IPS-20b (cell line): ENCODE measurements around the gene KRT84.

Source experiments
- H3K27ac ChIP-seq: one replicate; pipeline ENCODE4 v1.5.1; 2013; ENCODE audit warnings: low read length
- H3K27me3 ChIP-seq: 2 replicates; pipeline ENCODE4 v1.6.1; 2013; ENCODE audit warnings: mild to moderate bottlenecking, low read length, inconsistent platforms; ENCODE audit not compliant: insufficient read depth
- H3K36me3 ChIP-seq: 2 replicates; pipeline ENCODE4 v1.6.1; 2013; ENCODE audit warnings: low read depth, mild to moderate bottlenecking, inconsistent platforms, low read length, moderate library complexity; ENCODE audit not compliant: insufficient read depth
- H3K4me1 ChIP-seq: 2 replicates; pipeline ENCODE4 v1.6.1; 2013; ENCODE audit warnings: mild to moderate bottlenecking, control low read depth, inconsistent platforms, low read length, moderate library complexity; ENCODE audit not compliant: insufficient read depth
- H3K4me3 ChIP-seq: 2 replicates; pipeline ENCODE4 v1.5.1; 2013; ENCODE audit warnings: mild to moderate bottlenecking, low read length, inconsistent platforms
- H3K9ac ChIP-seq: 2 replicates; pipeline ENCODE4 v1.6.1; 2013; ENCODE audit warnings: low read depth, mild to moderate bottlenecking, inconsistent platforms, low read length, moderate library complexity
- H3K9me3 ChIP-seq: 2 replicates; pipeline ENCODE4 v1.6.1; 2013; ENCODE audit warnings: mild to moderate bottlenecking, low read depth, low read length, inconsistent platforms; ENCODE audit not compliant: insufficient read depth

The KRT84 gene

DNA sequence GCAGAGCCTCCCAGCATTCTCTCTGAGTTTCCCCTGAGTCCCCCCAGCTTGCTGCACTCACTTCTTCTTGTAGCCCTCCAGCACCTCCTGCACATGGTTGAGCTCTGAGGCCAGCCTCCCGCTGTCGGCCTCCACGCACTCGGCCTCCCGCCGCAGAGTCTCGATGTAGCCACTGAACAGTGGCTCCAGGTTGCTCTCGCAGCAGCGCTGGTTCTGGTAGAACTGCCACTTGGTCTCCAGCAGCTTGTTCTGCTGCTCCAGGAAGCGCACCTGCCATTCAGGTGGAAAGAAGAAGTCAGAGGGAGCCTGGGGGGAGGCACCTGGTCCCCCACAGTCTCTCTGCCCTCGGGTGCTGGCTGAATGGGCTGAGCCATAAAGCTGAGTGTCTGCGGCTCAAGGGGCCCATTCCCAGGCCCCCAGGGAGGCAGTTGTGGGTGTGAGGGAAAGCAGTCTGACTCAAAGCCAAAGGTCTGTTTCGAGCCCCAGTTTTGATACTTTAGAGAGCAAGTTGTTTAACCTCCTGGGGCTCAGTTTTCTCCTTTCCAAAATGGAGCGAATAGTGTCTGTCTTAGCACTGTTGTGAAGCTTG is 20.5 kb downstream of the KRT84 start:
- no peaks in the 10 kb centered on the region for H3K4me1 ChIP-seq

DNA sequence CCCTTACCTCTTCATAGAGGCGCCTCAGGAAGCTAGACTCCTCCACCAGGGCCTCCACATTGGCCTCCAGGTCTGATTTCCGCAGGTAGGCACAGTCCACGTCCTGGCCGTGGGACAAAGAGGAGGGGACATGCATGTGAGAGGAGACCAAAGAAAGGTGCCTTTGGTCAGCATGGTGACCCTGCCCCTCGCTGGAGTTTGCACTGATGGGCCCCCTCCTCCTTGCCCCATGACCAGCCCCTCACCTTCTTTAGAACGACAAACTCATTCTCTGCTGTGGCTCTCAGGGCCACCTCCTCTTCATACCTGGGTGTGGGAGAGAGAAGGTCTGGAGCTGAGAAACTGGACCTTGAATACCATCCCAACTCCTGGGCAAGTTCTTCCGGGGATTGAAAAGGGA is 21.4 kb downstream of the KRT84 start:
- Histone ChIP-seq H3K27ac (no peak overlapping the region), H3K4me1 (no peaks in the 10 kb centered on the region), H3K9ac (no peak overlapping the region), H3K9me3 (no peaks in the 10 kb centered on the region), H3K4me3 (no peak overlapping the region), H3K27me3 (peaks cover 3% of the 10 kb centered on the region; the same call in 1 of the 2 replicates), H3K36me3 (no peaks in the 10 kb centered on the region)

More for the DNA sequence above, 20.5 kb downstream of the KRT84 start:
- Histone ChIP-seq H3K9me3 (no peaks in the 10 kb centered on the region), H3K9ac (no peak overlapping the region), H3K36me3 (no peaks in the 10 kb centered on the region), H3K27me3 (peaks cover 3% of the 10 kb centered on the region; the same call in 1 of the 2 replicates), H3K27ac (no peak overlapping the region), H3K4me3 (no peak overlapping the region)

DNA sequence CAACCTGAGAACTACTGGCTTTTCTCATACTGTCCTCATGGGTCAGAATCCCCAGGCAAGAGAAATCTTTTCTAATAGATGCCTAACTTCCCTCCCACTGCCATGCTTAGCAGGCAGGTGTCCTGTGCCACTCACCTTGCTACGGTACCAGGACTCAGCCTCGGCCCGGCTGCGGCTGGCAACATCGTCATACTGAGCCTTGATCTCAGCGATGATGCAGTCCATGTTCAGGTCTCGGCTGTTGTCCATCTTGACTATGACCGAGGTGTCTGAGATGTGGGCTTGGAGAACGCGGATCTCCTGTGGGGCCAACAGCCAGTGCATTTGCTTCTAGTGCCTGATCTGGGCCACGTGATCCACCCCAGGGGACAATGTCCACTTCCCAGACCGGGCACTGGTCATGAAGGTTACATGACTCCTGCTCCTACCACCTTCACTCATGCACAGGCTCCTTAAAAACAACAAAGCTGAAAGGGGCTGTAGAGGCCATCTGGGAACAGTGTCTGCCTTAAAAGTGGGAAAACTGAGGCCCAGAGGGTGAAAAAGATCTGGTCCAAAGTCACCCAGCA is 22.3 kb downstream of the KRT84 start:
- Histone ChIP-seq H3K9me3 (no peaks in the 10 kb centered on the region), H3K4me1 (no peaks in the 10 kb centered on the region), H3K27ac (no peak overlapping the region), H3K27me3 (no peaks in the 10 kb centered on the region), H3K9ac (no peak overlapping the region), H3K4me3 (no peak overlapping the region), H3K36me3 (no peaks in the 10 kb centered on the region)

DNA sequence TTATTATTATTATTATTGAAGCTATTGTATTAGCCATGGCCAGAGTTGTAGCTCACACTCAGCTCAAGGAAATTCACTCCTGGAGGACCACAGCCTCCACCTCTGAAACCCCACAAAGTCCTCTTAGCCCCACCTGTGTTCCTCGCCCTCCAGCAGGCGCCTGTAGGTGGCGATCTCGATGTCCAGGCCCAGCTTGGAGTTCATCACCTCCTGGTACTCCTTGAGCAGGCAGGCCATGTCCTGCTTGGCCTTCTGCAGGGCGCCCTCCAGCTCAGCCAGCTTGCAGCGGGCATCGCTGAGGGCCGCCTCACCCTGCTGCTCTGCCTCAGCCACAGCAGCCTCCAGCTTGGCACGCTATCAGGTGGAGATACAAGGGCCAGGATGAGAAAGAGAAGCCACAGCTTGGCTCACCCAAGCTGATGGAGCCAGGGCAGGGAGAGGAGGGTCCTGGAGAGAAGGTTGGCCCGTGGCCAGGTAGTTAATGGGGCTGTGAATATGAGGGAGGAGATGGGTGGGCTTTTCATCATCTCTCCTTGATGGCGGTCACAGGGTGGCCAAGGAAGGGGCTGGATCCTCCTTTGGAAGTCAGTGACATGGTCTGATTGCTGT is 23.2 kb downstream of the KRT84 start:
- H3K4me3 ChIP-seq = no peak overlapping the region
- H3K9me3 ChIP-seq = no peaks in the 10 kb centered on the region
- H3K9ac ChIP-seq = no peak overlapping the region
- H3K27me3 ChIP-seq = no peaks in the 10 kb centered on the region
- H3K27ac ChIP-seq = no peak overlapping the region
- H3K4me1 ChIP-seq = no peaks in the 10 kb centered on the region
- no peaks in the 10 kb centered on the region for H3K36me3 ChIP-seq

DNA sequence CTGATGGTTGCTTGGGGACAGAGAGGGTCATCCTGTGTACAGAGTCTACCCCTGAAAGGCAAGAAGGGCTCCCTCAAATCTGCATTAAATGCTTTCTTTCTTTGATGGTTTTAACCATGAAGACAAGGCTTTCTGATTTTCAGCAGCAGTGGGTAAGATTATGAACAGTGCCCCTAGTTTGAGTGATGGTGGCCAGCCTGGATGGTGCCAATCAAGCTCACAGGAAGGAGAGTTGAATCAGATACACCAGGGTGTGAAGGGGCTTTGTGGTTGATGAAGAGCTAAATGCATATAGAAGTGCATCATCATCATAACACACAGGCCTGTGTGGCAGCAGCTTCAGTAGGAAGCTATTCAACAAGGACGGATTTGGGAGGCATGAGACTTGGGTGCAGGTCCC is 23.9 kb downstream of the KRT84 start:
- H3K27ac ChIP-seq = no peak overlapping the region
- no peaks in the 10 kb centered on the region for H3K9me3 ChIP-seq
- H3K4me1 ChIP-seq = no peaks in the 10 kb centered on the region
- no peaks in the 10 kb centered on the region for H3K36me3 ChIP-seq
- no peak overlapping the region for H3K9ac ChIP-seq
- no peaks in the 10 kb centered on the region for H3K27me3 ChIP-seq
- H3K4me3 ChIP-seq = no peak overlapping the region

- Histone ChIP-seq H3K9ac (no peak overlapping the region), H3K36me3 (no peaks in the 10 kb centered on the region), H3K27me3 (no peaks in the 10 kb centered on the region), H3K4me3 (no peak overlapping the region), H3K4me1 (no peaks in the 10 kb centered on the region), H3K9me3 (no peaks in the 10 kb centered on the region), H3K27ac (no peak overlapping the region)
These were observed 24.7 kb downstream of the KRT84 start for GRCh38 chr12:52360663-52361271.

DNA sequence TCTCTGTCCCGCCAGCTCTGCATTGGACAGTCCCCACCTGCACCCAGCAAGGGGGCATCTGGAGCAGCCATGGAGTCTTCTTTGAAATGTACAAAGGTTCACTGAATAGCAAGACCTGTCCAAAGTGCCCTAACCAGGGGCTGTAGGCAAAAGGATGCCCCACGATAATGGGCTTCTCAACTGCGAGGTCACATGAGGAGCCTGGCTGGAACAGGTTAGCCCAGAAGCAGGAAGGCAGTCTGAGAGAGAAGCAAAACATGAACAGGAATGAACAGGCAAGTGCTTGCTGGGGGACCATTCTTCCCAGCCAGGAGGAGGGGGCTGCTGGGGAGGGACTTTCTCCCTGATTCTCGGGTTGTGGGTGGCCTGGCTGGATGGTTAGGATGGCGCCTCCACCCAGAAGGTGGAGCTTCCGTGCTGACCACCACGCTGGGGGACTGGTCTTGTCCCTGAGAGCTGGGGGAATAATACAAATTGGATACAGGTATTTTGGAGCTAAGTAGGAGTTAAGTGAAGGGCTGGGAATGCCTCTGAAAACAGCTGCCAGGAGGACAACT is 25.3 kb downstream of the KRT84 start:
- no peaks in the 10 kb centered on the region for H3K9me3 ChIP-seq
- H3K4me3 ChIP-seq = no peak overlapping the region
- H3K4me1 ChIP-seq = no peaks in the 10 kb centered on the region
- H3K27ac ChIP-seq = no peak overlapping the region
- H3K9ac ChIP-seq = no peak overlapping the region
- no peaks in the 10 kb centered on the region for H3K36me3 ChIP-seq
- no peaks in the 10 kb centered on the region for H3K27me3 ChIP-seq

GRCh38 chr12:52359621-52360061 is 25.8 kb downstream of the KRT84 start:
- Histone ChIP-seq H3K27ac (no peak overlapping the region), H3K9ac (no peak overlapping the region), H3K27me3 (no peaks in the 10 kb centered on the region), H3K4me3 (no peak overlapping the region), H3K4me1 (no peaks in the 10 kb centered on the region; the same call in 1 of the 2 replicates), H3K9me3 (no peaks in the 10 kb centered on the region), H3K36me3 (no peaks in the 10 kb centered on the region)

- Histone ChIP-seq H3K9ac (no peak overlapping the region), H3K27ac (no peak overlapping the region), H3K9me3 (no peaks in the 10 kb centered on the region), H3K4me1 (no peaks in the 10 kb centered on the region; the same call in 1 of the 2 replicates), H3K36me3 (no peaks in the 10 kb centered on the region), H3K27me3 (no peaks in the 10 kb centered on the region), H3K4me3 (no peak overlapping the region)
These were observed 26.7 kb downstream of the KRT84 start for GRCh38 chr12:52358575-52359350.

GRCh38 chr12:52356762-52357580 is 28.5 kb downstream of the KRT84 start:
- H3K4me1 ChIP-seq = no peaks in the 10 kb centered on the region; the same call in 1 of the 2 replicates

More at GRCh38 chr12:52356762-52357580, 28.5 kb downstream of the KRT84 start:
- no peaks in the 10 kb centered on the region for H3K9me3 ChIP-seq
- H3K27me3 ChIP-seq = peaks cover 6% of the 10 kb centered on the region; the same call in 1 of the 2 replicates
- no peak overlapping the region for H3K4me3 ChIP-seq
- H3K36me3 ChIP-seq = no peaks in the 10 kb centered on the region
- no peak overlapping the region for H3K27ac ChIP-seq
- H3K9ac ChIP-seq = no peak overlapping the region
